Natural killer cell treated with Interleukin-12 subunit alpha and Interleukin-12 subunit beta and Interleukin-15 and Interleukin-18, amount 100 ng/mL, for 72 hours (primary cell): Measurements from ENCODE around the gene ATE1. TPM values are rescaled to one million over a fixed set of nuclear protein-coding genes. Genes with fewer than 3 reads are reported as not detected.
A peak's percentile ranks its signal among the peaks of the same experiment; 100 is the strongest.
"Not testable (repeated sequence)": the region's sequence is repeated elsewhere in the genome, so short reads cannot be mapped to it uniquely, and the experiment has no call there.

Source experiments
- ATAC-seq, 2 donors: fragments of 150-1000 bp; cut with Tn5 transposase in 1 of 2; sonication (Bioruptor Pico), chemical (Tn5 transposase) in 1 of 2; 2 replicates each; pipeline ENCODE4 v1.10.0; 2021
- DNase-seq: peaks from one replicate; pipeline ENCODE4 v3.0.0; 2022; ENCODE audit warnings: low spot score
- H3K27ac Mint-ChIP-seq, 2 donors: 1 replicate in 1 of 2; 2 replicates in 1 of 2; pipeline ENCODE4 v1.8.0; 2022; ENCODE audit warnings: mixed read lengths in 2 of 2, mild to moderate bottlenecking in 1 of 2, moderate library complexity in 1 of 2
- H3K27me3 Mint-ChIP-seq, 2 donors: 1 replicate in 1 of 2; 2 replicates in 1 of 2; pipeline ENCODE4 v1.8.0; 2022; ENCODE audit warnings: mixed read lengths in 2 of 2
- H3K36me3 Mint-ChIP-seq: one replicate; pipeline ENCODE4 v1.8.0; 2022; ENCODE audit warnings: mixed read lengths
- H3K4me1 Mint-ChIP-seq, 2 donors: 1 replicate in 1 of 2; 2 replicates in 1 of 2; pipeline ENCODE4 v1.8.0; 2022; ENCODE audit warnings: low read depth in 2 of 2, mixed read lengths in 2 of 2, mild to moderate bottlenecking in 1 of 2
- H3K4me3 Mint-ChIP-seq: one replicate; pipeline ENCODE4 v1.8.0; 2022; ENCODE audit warnings: mixed read lengths
- H3K9me3 Mint-ChIP-seq: 2 replicates; pipeline ENCODE4 v1.8.0; 2022; ENCODE audit warnings: mixed read lengths
- total RNA-seq, 2 donors: library from RNA; stranded (reverse); gene quantifications; one replicate each; pipeline ENCODE4 v1.2.3, GENCODE V29; 2022

ATE1 gene
- total RNA-seq, 2 donors from 2014 or later = 27.7 to 32.6 TPM

GRCh38 chr10:121949049-121949448 is 21.2 kb upstream of the ATE1 start:
- Mint-ChIP-seq H3K9me3 (no peaks in the 10 kb centered on the region), H3K36me3 (no peaks in the 10 kb centered on the region), H3K4me3 (no peak overlapping the region), H3K4me1 (no peaks in the 10 kb centered on the region), H3K27ac (no peak overlapping the region), H3K27me3 (no peaks in the 10 kb centered on the region)
- DNase-seq (no peak), ATAC-seq (no peak)

DNA sequence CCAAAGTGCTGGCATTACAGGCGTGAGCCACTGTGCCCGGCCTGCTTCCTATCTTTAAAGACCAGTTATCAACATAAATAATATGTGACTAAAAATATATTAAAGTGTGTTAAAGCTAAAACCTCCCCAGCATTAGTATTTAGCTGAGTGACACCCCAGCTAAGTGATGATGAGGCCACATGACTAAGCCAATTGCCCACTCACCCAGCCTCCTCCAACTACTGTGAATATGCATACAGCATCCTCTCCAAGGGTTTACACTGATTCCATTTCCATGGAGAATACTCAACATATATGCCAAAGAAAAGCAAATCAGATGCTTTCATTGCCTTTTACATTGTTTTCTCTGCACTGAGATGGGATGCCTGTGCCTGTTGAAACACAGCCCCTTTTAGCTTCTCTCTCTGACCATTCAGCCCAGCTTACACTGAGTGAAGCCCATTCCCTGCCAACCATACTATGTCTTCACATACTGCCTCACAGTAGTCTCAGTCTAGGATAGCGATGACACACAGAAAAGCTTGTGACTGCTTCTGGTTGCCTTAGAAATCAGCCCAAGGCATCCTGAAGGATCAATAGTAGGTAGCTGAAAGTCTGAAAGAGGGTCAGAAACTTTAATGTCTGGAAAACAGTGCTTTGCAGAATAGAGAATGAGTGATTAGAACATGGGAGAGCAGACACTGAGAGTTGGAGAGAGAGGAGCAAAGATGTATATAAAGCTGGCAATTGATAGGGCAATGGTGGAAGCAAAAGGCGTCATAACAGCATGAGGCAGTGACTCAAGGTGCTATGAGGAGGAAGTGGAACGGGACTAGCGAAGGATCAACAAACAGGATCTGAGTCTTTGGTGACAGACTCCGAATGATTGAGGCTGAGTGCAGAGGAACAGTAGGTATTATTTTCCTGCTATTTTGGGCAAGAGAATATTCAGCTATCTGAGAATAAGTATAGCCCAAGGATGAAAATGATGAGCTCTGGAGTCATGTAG is 19.8 kb upstream of the ATE1 start:
- DNase-seq (no peak), ATAC-seq (no peak)
- no peaks in the 10 kb centered on the region for H3K9me3 Mint-ChIP-seq
- H3K4me3 Mint-ChIP-seq = no peak overlapping the region
- no peaks in the 10 kb centered on the region for H3K4me1 Mint-ChIP-seq
- no peaks in the 10 kb centered on the region for H3K36me3 Mint-ChIP-seq
- no peak overlapping the region for H3K27ac Mint-ChIP-seq
- no peaks in the 10 kb centered on the region for H3K27me3 Mint-ChIP-seq

DNA sequence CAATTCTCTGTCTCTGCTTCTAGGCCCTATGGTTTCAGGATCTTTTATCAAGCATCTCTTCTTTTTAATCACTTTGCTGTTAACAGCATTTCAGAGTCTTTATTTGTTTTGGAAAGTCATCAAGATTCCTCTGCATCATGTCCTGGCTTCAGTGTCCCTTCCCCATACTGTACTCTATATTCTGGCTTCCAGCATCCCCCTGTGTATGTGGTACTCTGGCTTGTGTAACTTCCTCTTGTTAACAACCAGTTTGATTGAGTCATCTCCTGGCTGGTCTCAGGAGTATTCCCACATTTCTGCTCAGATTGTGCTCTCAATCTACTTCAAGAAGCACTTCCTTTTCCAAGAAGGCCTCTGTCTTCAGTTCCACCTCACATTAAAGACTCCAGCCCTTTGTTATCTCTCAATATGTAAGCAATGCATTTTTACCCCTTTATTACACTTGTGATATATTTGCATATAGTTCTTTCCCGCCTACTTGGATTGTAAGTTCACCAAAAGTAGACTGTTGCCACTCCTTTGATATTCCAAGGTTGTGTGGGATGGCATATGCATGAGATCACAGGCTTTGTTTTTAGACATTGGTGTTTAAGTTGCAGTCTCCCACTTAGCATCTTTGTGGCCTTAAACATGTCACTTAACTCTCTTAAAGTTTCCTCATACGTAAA is 15.1 kb upstream of the ATE1 start:
- Mint-ChIP-seq H3K9me3 (no peaks in the 10 kb centered on the region), H3K36me3 (no peaks in the 10 kb centered on the region), H3K4me3 (no peak overlapping the region), H3K4me1 (no peaks in the 10 kb centered on the region), H3K27me3 (peaks cover 0 to 4% of the 10 kb centered on the region in 2 donors), H3K27ac (no peak overlapping the region)
- ATAC-seq = no peak
- no peak for DNase-seq

DNA sequence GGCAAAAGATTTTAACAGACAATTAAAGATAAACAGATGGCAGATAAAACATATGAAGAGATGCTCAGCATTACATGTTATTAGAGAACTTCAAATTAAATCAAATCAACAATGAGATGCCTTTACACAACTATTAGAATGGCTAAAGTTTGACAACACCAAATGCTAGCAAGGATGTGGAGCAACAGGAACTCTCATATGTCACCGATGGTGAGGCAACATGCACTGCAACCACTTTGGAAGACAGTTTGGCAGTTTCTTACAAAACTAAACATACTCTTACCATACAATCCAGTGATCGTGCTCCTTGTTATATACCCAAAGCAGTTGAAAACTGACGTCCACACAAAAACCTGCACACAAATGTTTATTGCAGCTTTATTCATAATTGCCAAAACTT is 13.7 kb upstream of the ATE1 start:
- no peak for ATAC-seq
- no peak for DNase-seq
- H3K9me3 Mint-ChIP-seq = no peaks in the 10 kb centered on the region

DNA sequence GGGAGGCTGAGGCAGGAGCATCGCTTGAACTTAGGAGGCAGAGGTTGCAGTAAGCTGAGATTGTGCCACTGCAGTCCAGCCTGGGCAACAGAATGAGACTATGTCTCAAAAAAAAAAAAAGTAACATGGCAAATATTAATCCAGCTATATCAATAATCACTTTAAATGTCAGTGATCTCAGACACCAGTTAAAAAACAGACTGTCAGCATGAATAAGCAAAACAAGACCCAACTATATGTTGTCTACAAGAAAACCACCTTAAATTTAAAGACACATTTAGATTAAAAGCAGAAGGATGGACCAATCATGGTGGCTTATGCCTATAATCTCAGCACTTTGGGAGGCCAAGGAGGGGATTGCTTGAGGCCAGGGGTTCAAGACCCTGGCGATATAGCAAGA is 8.5 kb upstream of the ATE1 start:
- Mint-ChIP-seq H3K27me3 (peaks cover 7 to 11% of the 10 kb centered on the region in 2 donors), H3K4me1 (no peaks in the 10 kb centered on the region), H3K9me3 (no peaks in the 10 kb centered on the region), H3K4me3 (no peak overlapping the region), H3K36me3 (no peaks in the 10 kb centered on the region), H3K27ac (no peak overlapping the region)
- ATAC-seq (no peak), DNase-seq (no peak)

More for the DNA sequence above, 13.7 kb upstream of the ATE1 start:
- Mint-ChIP-seq H3K36me3 (no peaks in the 10 kb centered on the region), H3K27me3 (peaks cover 7 to 11% of the 10 kb centered on the region in 2 donors), H3K4me1 (no peaks in the 10 kb centered on the region), H3K27ac (no peak overlapping the region), H3K4me3 (no peak overlapping the region)

- no peak overlapping the region for H3K4me3 Mint-ChIP-seq
- H3K9me3 Mint-ChIP-seq = no peaks in the 10 kb centered on the region
- DNase-seq (no peak), ATAC-seq (no peak)
- H3K27me3 Mint-ChIP-seq = peaks cover 7 to 11% of the 10 kb centered on the region in 2 donors
- H3K27ac Mint-ChIP-seq = no peak overlapping the region
- H3K4me1 Mint-ChIP-seq = no peaks in the 10 kb centered on the region
- H3K36me3 Mint-ChIP-seq = no peaks in the 10 kb centered on the region
These were observed 7.9 kb upstream of the ATE1 start for GRCh38 chr10:121935702-121936101.

DNA sequence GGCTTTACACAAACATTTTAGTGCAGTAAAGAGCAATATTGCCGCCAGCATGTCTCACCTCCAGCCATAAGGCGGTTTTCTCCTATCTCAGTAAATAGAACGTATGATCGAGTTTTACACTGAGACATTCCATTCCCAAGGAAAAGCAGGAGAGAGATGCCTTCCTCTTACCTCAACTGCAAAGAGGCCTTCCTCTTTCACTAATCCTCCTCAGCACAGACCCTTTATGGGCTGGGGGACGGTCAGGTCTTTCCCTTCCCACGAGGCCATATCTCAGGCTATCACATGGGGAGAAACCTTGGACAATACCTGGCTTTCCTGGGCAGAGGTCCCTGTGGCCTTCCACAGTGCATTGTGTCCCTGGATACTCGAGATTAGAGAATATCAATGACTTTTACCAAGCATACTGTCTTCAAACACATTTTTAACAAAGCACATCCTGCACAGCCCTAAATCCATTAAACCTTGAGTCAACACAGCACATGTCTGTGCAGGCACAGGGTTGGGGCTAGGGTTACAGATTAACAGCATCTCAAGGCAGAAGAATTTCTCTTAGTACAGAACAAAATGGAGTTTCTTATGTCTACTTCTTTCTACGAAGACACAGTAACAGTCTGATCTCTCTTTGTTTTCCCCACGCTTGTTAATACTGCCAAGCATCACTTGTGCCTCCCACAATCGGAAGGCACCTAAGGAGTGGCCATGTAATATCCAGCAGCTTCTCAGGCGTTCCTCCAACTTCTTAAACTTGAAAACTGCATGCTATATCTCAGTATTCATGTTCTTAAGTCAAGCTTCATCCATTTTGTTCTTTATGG is 2.6 kb upstream of the ATE1 start:
- not testable (repeated sequence) for H3K27me3 Mint-ChIP-seq

GRCh38 chr10:121929585-121930267 is 1.9 kb upstream of the ATE1 start:
- not testable (repeated sequence) for H3K27me3 Mint-ChIP-seq, ATAC-seq, H3K9me3 Mint-ChIP-seq, H3K27ac Mint-ChIP-seq, DNase-seq, H3K36me3 Mint-ChIP-seq
- H3K4me3 Mint-ChIP-seq = peak overlapping the region; percentile 32
- H3K4me1 Mint-ChIP-seq = peaks cover 15 to 17% of the 10 kb centered on the region in 2 donors

More for the DNA sequence above, 2.6 kb upstream of the ATE1 start:
- not testable (repeated sequence) for DNase-seq, H3K9me3 Mint-ChIP-seq, ATAC-seq, H3K36me3 Mint-ChIP-seq, H3K27ac Mint-ChIP-seq
- Mint-ChIP-seq H3K4me3 (peak overlapping the region; percentile 32), H3K4me1 (peaks cover 10 to 14% of the 10 kb centered on the region in 2 donors)

DNA sequence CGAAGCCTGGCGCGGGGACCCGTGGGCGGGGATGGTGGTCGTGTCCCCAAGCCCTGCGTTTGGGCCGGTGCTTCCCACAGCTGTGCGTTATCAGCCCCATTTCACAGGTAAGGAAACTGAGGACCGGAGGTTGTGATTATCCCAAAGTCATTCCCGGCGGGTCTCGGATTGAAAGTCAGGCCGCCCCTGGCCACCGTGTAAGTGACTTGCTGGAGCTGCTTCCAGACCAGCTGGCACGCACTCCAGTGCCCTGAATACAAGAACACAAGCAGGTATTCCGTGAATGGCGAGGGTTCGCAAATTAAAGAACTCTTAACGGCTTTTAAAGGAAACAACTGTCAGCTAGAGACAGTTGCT is 675 bp upstream of the ATE1 start:
- Mint-ChIP-seq H3K27ac (peak overlapping the region; percentile 83 to 94), H3K4me3 (peak overlapping the region; percentile 93), H3K27me3 (no peaks in the 10 kb centered on the region), H3K4me1 (peaks cover 15 to 17% of the 10 kb centered on the region in 2 donors), H3K36me3 (no peaks in the 10 kb centered on the region), H3K9me3 (no peaks in the 10 kb centered on the region)
- ATAC-seq (no peak), DNase-seq (no peak)

DNA sequence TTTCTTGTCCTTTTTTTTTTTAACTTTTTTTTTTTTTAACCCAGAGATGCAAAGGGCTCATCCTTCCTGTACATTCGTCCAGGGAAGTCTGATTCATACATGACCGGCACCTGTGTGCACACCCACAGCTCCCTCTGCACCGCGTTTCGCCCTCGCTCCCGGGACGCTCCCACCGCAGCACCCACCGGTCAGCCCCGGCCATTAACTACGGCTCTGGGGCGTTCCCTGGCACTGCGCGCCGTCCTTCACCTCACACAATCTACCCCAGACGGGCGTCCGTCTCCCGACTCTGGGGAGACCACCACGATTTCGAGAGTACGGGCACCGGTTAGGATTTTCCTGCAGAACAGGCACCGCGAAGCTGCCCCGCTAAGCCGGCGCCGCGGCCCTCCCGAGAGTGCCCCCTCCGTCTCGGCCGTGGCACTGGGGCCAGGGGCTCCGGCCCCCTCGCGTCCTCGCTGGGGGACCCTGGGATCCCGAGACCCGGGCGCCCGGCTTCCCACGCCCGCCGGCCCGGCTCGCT is 452 bp downstream of the ATE1 start:
- peak overlapping the region; percentile 93 for H3K4me3 Mint-ChIP-seq
- no peaks in the 10 kb centered on the region for H3K36me3 Mint-ChIP-seq
- H3K4me1 Mint-ChIP-seq = peaks cover 15 to 17% of the 10 kb centered on the region in 2 donors
- DNase-seq (no peak), ATAC-seq (peak; percentile 61 to 71)
- no peaks in the 10 kb centered on the region for H3K27me3 Mint-ChIP-seq
- no peaks in the 10 kb centered on the region for H3K9me3 Mint-ChIP-seq
- H3K27ac Mint-ChIP-seq = peak overlapping the region; percentile 83 to 94

DNA sequence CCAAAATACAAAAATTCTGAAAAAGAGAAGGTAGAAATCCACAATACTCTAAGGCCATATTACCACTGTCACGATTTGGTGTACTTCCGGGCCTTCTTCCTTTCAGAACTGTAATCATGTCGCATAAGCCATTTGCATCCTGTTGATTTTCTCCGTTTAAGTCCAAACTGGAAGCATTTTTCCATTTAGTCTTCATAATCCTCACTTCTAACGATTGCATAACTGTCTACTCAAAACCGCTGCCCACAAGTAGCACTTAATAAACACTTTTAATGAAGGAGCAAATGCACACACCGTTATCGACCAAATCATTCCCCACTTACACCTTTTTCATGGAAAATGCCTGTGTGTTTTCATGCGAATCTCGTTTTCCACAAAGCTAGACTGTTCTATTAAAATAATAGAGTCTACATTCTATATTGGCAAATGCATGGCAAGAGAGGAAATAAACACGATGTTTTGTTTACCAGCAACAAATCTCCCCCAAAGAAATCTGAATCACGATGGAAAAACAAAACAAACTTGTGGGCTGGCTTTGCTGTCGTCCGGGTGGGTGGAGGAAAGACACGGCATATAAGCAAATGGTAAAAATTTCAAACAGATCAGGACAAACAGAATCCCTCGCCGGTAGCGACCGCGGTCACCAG is 1.0 kb downstream of the ATE1 start:
- no peak for DNase-seq
- H3K27ac Mint-ChIP-seq = peak overlapping the region; percentile 83 to 94
- no peak for ATAC-seq

DNA sequence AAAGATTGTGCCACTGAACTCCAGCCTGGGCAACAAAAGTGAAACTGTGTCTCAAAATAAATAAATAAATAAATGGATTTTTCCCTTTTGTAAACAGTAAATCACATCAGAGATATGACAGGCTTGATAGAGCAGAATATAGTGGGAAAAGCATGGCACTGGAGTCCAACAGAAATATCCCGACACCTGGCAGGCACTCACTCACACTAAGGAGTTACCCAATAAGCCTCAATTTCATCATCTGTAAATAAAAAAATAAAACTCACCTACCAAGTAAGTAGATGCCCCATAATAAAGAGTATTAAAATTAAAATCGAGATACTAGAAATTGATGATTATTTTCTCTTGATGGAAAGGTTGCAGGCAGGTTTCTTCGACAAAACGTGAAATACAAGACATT is 1.7 kb downstream of the ATE1 start:
- peaks cover 15 to 17% of the 10 kb centered on the region in 2 donors for H3K4me1 Mint-ChIP-seq
- H3K4me3 Mint-ChIP-seq = peak overlapping the region; percentile 93
- H3K27ac Mint-ChIP-seq = peak overlapping the region in 1 of 2 donors; percentile 83
- no peaks in the 10 kb centered on the region for H3K36me3 Mint-ChIP-seq
- DNase-seq (no peak), ATAC-seq (no peak)
- H3K9me3 Mint-ChIP-seq = no peaks in the 10 kb centered on the region
- H3K27me3 Mint-ChIP-seq = no peaks in the 10 kb centered on the region

More for the DNA sequence above, 1.0 kb downstream of the ATE1 start:
- H3K36me3 Mint-ChIP-seq = no peaks in the 10 kb centered on the region
- H3K9me3 Mint-ChIP-seq = no peaks in the 10 kb centered on the region
- peak overlapping the region; percentile 93 for H3K4me3 Mint-ChIP-seq
- H3K4me1 Mint-ChIP-seq = peaks cover 15 to 17% of the 10 kb centered on the region in 2 donors
- no peaks in the 10 kb centered on the region for H3K27me3 Mint-ChIP-seq
